ENCODE measurements around the gene NOP56. TPM values are rescaled to one million over a fixed set of nuclear protein-coding genes. Genes with fewer than 3 reads are reported as not detected.
A peak's percentile ranks its signal among the peaks of the same experiment; 100 is the strongest.

The NOP56 gene
- total RNA-seq (2014; rRNA removed; shearing (Covaris generic)): 365 and 383 TPM in 2 replicates

GRCh38 chr20:2651772-2652723, at the start of gene NOP56:
TSS of gene NOP56 (plus strand) at chr20:2652632. CDS start at chr20:2652661, 29 bp downstream.
- DNase-seq (ENCODE audit: low spot score): peak; percentile 90

- DNase-seq (ENCODE audit: low spot score): peak; percentile 2
These were observed 49.7 kb upstream of the NOP56 start for GRCh38 chr20:2602746-2603145.

GRCh38 chr20:2603816-2604505, 48.5 kb upstream of the NOP56 start:
- no peak for DNase-seq (ENCODE audit: low spot score)

GRCh38 chr20:2604506-2604835, 48.0 kb upstream of the NOP56 start:
- DNase-seq (ENCODE audit: low spot score): no peak

GRCh38 chr20:2606507-2607006, 45.9 kb upstream of the NOP56 start:
- DNase-seq (ENCODE audit: low spot score): no peak

- no peak for DNase-seq (ENCODE audit: low spot score)
These were observed 42.1 kb upstream of the NOP56 start for GRCh38 chr20:2610326-2610725.

GRCh38 chr20:2610941-2611720, 41.3 kb upstream of the NOP56 start:
- DNase-seq (ENCODE audit: low spot score): no peak

- no peak for DNase-seq (ENCODE audit: low spot score)
These were observed 40.4 kb upstream of the NOP56 start for GRCh38 chr20:2612073-2612472.

- DNase-seq (ENCODE audit: low spot score): no peak
These were observed 35.8 kb upstream of the NOP56 start for GRCh38 chr20:2616634-2617033.

GRCh38 chr20:2617099-2617714, 35.2 kb upstream of the NOP56 start:
- DNase-seq (ENCODE audit: low spot score): no peak

GRCh38 chr20:2618815-2619214, 33.6 kb upstream of the NOP56 start:
- DNase-seq (ENCODE audit: low spot score): no peak

- DNase-seq (ENCODE audit: low spot score): no peak
These were observed 33.1 kb upstream of the NOP56 start for GRCh38 chr20:2619337-2619736.

GRCh38 chr20:2619961-2620595, 32.4 kb upstream of the NOP56 start:
- no peak for DNase-seq (ENCODE audit: low spot score)

GRCh38 chr20:2624190-2624589, 28.2 kb upstream of the NOP56 start:
- DNase-seq (ENCODE audit: low spot score): no peak

- DNase-seq (ENCODE audit: low spot score): no peak
These were observed 27.4 kb upstream of the NOP56 start for GRCh38 chr20:2625062-2625461.

GRCh38 chr20:2626853-2627541, 25.4 kb upstream of the NOP56 start:
- peak; percentile 40 for DNase-seq (ENCODE audit: low spot score)

- DNase-seq (ENCODE audit: low spot score): peak; percentile 29
These were observed 21.2 kb upstream of the NOP56 start for GRCh38 chr20:2631228-2631627.

- DNase-seq (ENCODE audit: low spot score): no peak
These were observed 19.1 kb upstream of the NOP56 start for GRCh38 chr20:2633381-2633780.

GRCh38 chr20:2637246-2637645, 15.2 kb upstream of the NOP56 start:
- no peak for DNase-seq (ENCODE audit: low spot score)

GRCh38 chr20:2640260-2640659, 12.2 kb upstream of the NOP56 start:
- no peak for DNase-seq (ENCODE audit: low spot score)

All from HT-29 (cell line).